SK-MEL-5 (cell line): Measurements from ENCODE around the gene KIFC3. TPM values are rescaled to one million over a fixed set of nuclear protein-coding genes. Genes with fewer than 3 reads are reported as not detected.
"Not testable (repeated sequence)": the region's sequence is repeated elsewhere in the genome, so short reads cannot be mapped to it uniquely, and the experiment has no call there.

Experiments used
- DNase-seq: peaks from one replicate; pipeline ENCODE4 v3.0.0-alpha.2; 2016; ENCODE audit warnings: low read depth, low spot score
- in situ Hi-C: cut with HindIII; loops from 2 replicates; pipeline ENCODE4 v1.10.0; 2016; ENCODE audit warnings: low sequenced_read_pairs, high pct_unique_total_duplicates, low pct_unique_long_range_greater_than_20kb
- total RNA-seq: library from RNA; depleted of rRNA; stranded (reverse); fragments of >200 nt; shearing (Covaris generic); gene quantifications from 2 replicates; pipeline ENCODE4 v1.2.3, GENCODE V29; 2014

The KIFC3 gene
- total RNA-seq, 1 experiment from 2014 or later = 68.1 TPM

GRCh38 chr16:57826706-57827625, 24.7 kb upstream of the KIFC3 start:
- in situ Hi-C loops = no loop called here
- DNase-seq = no peak

DNA sequence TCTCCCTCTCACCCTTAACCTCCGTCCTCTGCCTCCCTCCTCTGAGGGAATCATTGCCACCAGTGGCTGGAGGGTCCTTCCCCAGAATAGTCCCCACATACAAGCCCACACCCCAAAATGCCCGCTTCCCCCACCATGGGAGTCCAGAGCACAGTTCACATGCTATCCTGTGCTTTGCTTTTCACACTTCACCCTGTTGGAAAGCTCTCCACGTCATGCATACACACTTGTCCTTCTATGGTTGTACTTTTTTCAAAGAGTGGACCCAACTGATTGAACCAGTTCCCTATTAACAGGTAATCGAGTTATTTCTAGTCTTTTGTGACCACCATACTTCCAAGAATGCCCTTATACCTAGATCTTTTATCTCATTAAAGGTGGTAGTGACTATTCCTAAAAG, 23.8 kb upstream of the KIFC3 start:
- in situ Hi-C loops = no loop called here
- no peak for DNase-seq

DNA sequence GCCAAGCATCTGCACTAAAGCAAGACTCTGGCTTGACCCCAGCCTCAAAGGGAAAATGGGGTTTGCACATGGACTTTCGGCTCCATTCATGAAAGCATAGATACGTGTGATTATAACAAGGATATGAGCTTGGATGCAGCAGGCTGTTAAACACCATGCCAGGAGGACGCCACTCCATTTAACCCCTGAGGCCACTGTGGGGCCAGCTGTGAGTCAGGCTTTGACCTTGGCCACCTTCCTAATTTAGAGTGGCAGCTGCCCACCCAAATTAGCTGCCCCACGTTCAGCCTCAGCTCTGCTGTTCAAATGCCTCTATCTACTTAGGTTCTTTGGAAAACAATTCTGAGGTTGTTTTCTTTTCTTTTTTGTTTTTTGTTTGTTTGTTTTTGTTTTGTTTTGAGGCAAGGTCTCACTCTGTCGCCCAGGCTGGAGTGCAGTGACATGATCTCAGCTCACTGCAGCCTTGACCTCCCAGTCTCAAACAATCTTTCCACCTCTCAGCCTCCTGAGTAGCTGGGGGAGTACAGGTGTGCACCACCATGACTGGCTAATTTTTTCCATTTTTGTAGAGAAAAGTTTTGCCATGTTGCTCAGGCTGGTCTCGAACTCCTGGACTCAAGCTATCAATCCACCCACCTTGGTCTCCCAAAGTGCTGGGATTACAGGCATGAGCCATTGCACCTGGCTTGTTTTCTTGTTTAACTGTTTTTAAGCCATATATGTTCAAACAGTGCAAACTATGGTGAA, 23.2 kb upstream of the KIFC3 start:
- DNase-seq = no peak
- in situ Hi-C loops = no loop called here

DNA sequence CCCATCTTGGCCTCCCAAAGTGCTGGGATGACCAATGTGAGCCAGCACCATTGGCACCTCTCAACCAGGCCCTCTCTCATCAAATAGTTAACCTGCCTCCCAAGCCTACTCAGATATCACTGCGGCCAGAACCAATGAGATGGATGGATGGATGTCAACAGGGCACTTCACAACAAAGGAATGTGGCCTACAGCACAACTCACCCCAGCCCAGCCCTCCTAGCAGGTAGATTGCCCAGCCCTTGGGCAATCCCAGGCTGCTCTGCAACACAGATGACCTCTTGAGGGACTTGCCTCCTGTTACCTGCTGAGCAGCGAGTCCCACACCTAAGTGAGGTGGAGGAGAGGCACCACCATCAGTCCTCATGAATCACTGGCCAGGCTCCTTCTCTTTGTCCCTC, 22.6 kb upstream of the KIFC3 start:
- in situ Hi-C loops = no loop called here
- DNase-seq = no peak

GRCh38 chr16:57823836-57824235, 21.5 kb upstream of the KIFC3 start:
- in situ Hi-C loops = no loop called here
- no peak for DNase-seq

- no peak for DNase-seq
- in situ Hi-C loops = no loop called here
Measured at GRCh38 chr16:57822856-57823255, 20.6 kb upstream of the KIFC3 start.

- in situ Hi-C loops = no loop called here
- DNase-seq = no peak
Measured at GRCh38 chr16:57822018-57822553, 19.8 kb upstream of the KIFC3 start.

- in situ Hi-C loops = no loop called here
- DNase-seq = no peak
Measured at GRCh38 chr16:57821149-57821971, 19.1 kb upstream of the KIFC3 start.

DNA sequence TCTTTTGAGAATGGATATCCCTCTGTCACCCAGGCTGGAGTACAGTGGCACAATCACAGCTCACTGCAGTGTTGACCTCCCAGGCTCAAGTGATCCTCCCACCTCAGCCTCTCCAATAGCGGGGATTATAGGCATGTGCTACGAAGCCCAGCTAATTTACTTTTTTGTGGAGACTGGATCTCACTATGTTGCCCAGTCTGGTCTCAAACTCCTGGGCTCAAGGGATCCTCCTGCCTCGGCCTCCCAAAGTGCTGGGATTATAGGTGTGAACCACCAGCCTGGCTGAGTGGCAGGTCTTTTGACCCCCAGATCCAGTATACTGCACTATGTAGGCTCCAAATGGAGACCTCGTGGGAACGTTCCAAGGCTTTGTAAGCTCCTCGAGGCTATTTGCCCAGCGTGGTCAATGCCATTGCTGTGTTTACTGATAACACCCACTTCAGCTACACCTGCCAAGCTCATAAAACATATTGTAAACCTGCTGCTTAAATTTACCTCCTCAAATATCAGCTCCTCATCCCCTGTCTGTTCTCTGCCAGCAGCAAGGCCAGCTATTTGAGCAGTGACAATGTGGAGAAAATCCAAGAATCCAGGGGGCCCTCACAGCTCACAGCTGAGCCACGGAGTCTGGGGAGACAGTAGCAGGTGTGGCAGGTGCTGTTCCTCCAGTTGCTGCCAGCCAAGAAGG, 16.2 kb upstream of the KIFC3 start:
- no peak for DNase-seq
- in situ Hi-C loops = no loop called here

GRCh38 chr16:57817680-57818079, 15.4 kb upstream of the KIFC3 start:
- in situ Hi-C loops = no loop called here
- DNase-seq = no peak

GRCh38 chr16:57815987-57816745, 13.9 kb upstream of the KIFC3 start:
- peak; percentile 51 for DNase-seq
- in situ Hi-C loops = no loop called here

DNA sequence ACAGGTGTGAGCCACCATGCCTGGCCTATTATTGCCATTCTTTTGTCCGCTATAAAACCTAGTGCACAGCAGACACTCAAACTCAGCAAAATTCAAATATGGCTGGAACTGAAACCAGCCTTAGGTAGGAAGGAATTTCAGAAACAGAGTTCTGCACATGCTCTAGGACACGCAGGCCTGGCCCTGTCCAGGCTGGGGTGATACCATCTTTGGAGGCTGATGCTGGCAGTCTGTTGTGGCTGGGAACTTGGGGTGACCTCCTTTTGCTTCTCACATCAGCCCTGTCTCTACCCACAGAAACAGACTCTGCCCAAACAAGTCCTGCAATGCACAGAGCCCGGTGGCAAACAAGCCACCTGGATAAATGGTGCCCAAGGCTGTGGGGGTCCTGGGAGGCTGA, 12.6 kb upstream of the KIFC3 start:
- no peak for DNase-seq
- in situ Hi-C loops = no loop called here

GRCh38 chr16:57813466-57813865, 11.2 kb upstream of the KIFC3 start:
- in situ Hi-C loops = no loop called here
- no peak for DNase-seq

GRCh38 chr16:57811340-57811739, 9.0 kb upstream of the KIFC3 start:
- DNase-seq, in situ Hi-C loops: not testable (repeated sequence)

DNA sequence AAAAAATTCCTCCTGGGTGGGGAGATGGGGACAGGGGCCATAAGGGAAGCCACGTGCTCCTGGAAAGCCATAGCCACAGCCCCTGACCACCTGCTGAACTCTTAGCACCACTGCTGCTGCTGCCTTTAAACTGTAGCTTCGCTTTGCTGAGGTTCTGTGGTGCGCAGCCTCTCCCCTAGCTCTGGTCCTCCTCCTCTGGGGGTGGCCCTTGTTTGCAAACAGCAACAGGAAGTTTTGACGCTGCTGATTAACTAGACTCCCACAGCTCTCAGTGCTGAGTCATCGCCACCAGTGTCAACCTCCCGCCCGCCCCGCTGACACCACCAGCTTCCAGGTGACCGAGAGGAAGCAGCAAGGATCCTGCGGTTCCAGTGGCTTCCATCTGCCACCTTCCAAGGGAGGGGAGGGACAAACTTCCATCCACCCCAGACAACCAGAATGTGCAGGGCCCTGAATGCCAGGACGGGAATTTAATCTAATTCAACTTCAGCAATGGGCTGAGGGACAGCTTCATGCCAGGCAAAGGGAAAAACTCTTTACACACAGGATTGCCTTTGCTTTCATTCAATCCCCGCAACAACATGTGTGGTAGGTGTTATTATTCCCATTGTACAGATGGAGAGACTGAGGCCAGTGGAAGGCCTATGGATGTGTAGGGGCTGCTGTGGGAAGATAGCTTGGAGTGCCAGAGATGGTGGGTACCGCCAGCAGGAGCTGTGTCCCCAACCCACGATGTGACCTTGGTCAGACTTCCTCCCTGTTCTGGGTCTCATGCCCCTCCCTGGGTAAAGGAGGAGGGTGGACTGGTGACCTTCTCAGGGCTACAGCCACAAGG, 8.1 kb upstream of the KIFC3 start:
- no peak for DNase-seq
- in situ Hi-C loops = no loop called here
